PC-9 (cell line): ENCODE results near the gene PLA2G4D. TPM values are rescaled to one million over a fixed set of nuclear protein-coding genes. Genes with fewer than 3 reads are reported as not detected.

Experiments
- BruUV-seq: library from RNA; stranded (reverse); fragments of 400-500 nt; replicated peaks from 2 replicates; lab custom pipeline; 2021; lab: Mats Ljungman, UMichigan
- CTCF ChIA-PET: fragments of 300-600 bp; sonication (Branson Sonifier 250); formaldehyde crosslinking; loops from one replicate; lab custom pipeline; 2022; ENCODE audit warnings: antibody characterized with exemption; lab: Charles Lee
- POLR2A ChIA-PET: fragments of 300-600 bp; sonication (Branson Sonifier 250); formaldehyde crosslinking; loops from one replicate; lab custom pipeline; 2022; ENCODE audit warnings: antibody characterized with exemption; ENCODE audit not compliant: unreplicated experiment; lab: Charles Lee
- DNase-seq, 2 experiments: peaks; one replicate each; pipeline versions ENCODE4 v3.0.0 to v3.0.0-alpha.2; 2015 to 2022; ENCODE audit warnings: mixed read lengths in 1 of 2
- H2AFZ ChIP-seq: fragments of 200-600 bp; sonication (generic); 2 replicates; pipeline ENCODE4 v1.8.1; 2017; ENCODE audit warnings: antibody characterized with exemption
- H3F3A ChIP-seq: fragments of 200-600 bp; sonication (generic); 2 replicates; pipeline ENCODE4 v1.8.1; 2017; ENCODE audit warnings: antibody characterized with exemption, mild to moderate bottlenecking, low read depth; ENCODE audit not compliant: insufficient read depth
- H3K27ac ChIP-seq: fragments of 200-600 bp; sonication (generic); 2 replicates; pipeline ENCODE4 v1.6.1; 2016; ENCODE audit warnings: mixed run types
- H3K27me3 ChIP-seq: fragments of 200-600 bp; sonication (generic); 2 replicates; pipeline ENCODE4 v1.6.1; 2016; ENCODE audit warnings: low read depth, mixed run types; ENCODE audit not compliant: insufficient read depth
- H3K36me3 ChIP-seq: fragments of 200-600 bp; sonication (generic); 2 replicates; pipeline ENCODE4 v1.6.1; 2016; ENCODE audit warnings: low read depth, mixed run types
- H3K4me1 ChIP-seq: fragments of 200-600 bp; sonication (generic); replicated peaks from 2 replicates; pipeline ENCODE4 v1.6.1; 2016; ENCODE audit warnings: mixed run types; ENCODE audit not compliant: insufficient read depth
- H3K4me2 ChIP-seq: fragments of 200-600 bp; sonication (generic); 2 replicates; pipeline ENCODE4 v1.6.1; 2017; ENCODE audit warnings: mixed run types
- H3K4me3 ChIP-seq: fragments of 200-600 bp; sonication (generic); 2 replicates; pipeline ENCODE4 v1.6.1; 2016; ENCODE audit warnings: mixed run types
- H3K79me2 ChIP-seq: fragments of 200-600 bp; sonication (generic); 2 replicates; pipeline ENCODE4 v1.6.1; 2017; ENCODE audit warnings: low read depth, mixed run types
- H3K9me2 ChIP-seq: fragments of 200-600 bp; sonication (generic); 2 replicates; pipeline ENCODE4 v1.8.1; 2017; ENCODE audit warnings: mild to moderate bottlenecking; ENCODE audit not compliant: insufficient read depth
- H3K9me3 ChIP-seq: fragments of 200-600 bp; sonication (generic); 2 replicates; pipeline ENCODE4 v1.8.1; 2016; ENCODE audit warnings: low read depth; ENCODE audit not compliant: insufficient read depth
- H4K20me1 ChIP-seq: fragments of 200-600 bp; sonication (generic); 2 replicates; pipeline ENCODE4 v1.8.1; 2017; ENCODE audit not compliant: insufficient read depth
- CTCF ChIP-seq: fragments of 200-600 bp; sonication (generic); conservative IDR thresholded peaks from 2 replicates; pipeline ENCODE4 v1.6.1; 2017; ENCODE audit warnings: mixed run types, antibody characterized with exemption, mild to moderate bottlenecking, moderate library complexity
- EZH2 ChIP-seq: fragments of 200-600 bp; sonication (generic); IDR thresholded peaks from 2 replicates; pipeline ENCODE4 v1.8.0; 2017; ENCODE audit warnings: antibody characterized with exemption, low read depth
- intact Hi-C: fragments of 100-400 bp; cut with micrococcal nuclease; formaldehyde crosslinking; loops from one replicate; pipeline ENCODE4 v1.10.0; 2022; ENCODE audit not compliant: unreplicated experiment
- total RNA-seq: library from RNA; stranded (reverse); gene quantifications from 2 replicates; pipeline ENCODE4 v1.2.3, GENCODE V29; 2021

Gene PLA2G4D
- total RNA-seq, 1 experiment from 2014 or later: 0.90 TPM

GRCh38 chr15:42060477-42060763 lies 33.9 kb downstream of the PLA2G4D start:
- H3K4me2 ChIP-seq: no peak overlapping the region
- no peak overlapping the region for H2AFZ ChIP-seq
- BruUV-seq: no TSS peak
- H3K79me2 ChIP-seq: no peaks in the 10 kb centered on the region
- H3F3A ChIP-seq: peaks cover 13% of the 10 kb centered on the region; the same call in 1 of the 2 replicates
- TF ChIP-seq EZH2: no peak
- no peak for TF ChIP-seq CTCF
- no peak overlapping the region for H3K27ac ChIP-seq
- H3K36me3 ChIP-seq: no peaks in the 10 kb centered on the region
- H3K27me3 ChIP-seq: no peaks in the 10 kb centered on the region
- no peaks in the 10 kb centered on the region for H3K9me2 ChIP-seq
- ChIA-PET CTCF (no interaction called here), POLR2A (no interaction called here)
- intact Hi-C loops: no loop called here
- no peak overlapping the region for H3K4me3 ChIP-seq
- peaks cover 13% of the 10 kb centered on the region for H3K4me1 ChIP-seq
- H3K9me3 ChIP-seq: no peaks in the 10 kb centered on the region
- no peak for DNase-seq
- no peaks in the 10 kb centered on the region for H4K20me1 ChIP-seq

- no peaks in the 10 kb centered on the region for H4K20me1 ChIP-seq
- CTCF ChIA-PET: no interaction called here
- H3K79me2 ChIP-seq: no peaks in the 10 kb centered on the region
- H3K36me3 ChIP-seq: no peaks in the 10 kb centered on the region
- no peak overlapping the region for H3K4me2 ChIP-seq
- H3K9me2 ChIP-seq: no peaks in the 10 kb centered on the region
- TF ChIP-seq EZH2: no peak
- peak; percentile 92 for TF ChIP-seq CTCF
- no peak overlapping the region for H3K27ac ChIP-seq
- DNase-seq: peak in 1 of 2 experiments; percentile 49
- intact Hi-C loops: loop anchor here (2.0 to 10.0 kb wide), 2 partner anchors 145 to 285 kb away; partner anchors contain the start of gene MAPKBP1
- no peaks in the 10 kb centered on the region for H3K9me3 ChIP-seq
- peaks cover 13% of the 10 kb centered on the region; the same call in 1 of the 2 replicates for H3F3A ChIP-seq
- H3K27me3 ChIP-seq: no peaks in the 10 kb centered on the region
- peaks cover 13% of the 10 kb centered on the region for H3K4me1 ChIP-seq
- no TSS peak for BruUV-seq
- H3K4me3 ChIP-seq: no peak overlapping the region
- POLR2A ChIA-PET: no interaction called here
- H2AFZ ChIP-seq: no peak overlapping the region
These were observed 34.5 kb downstream of the PLA2G4D start for GRCh38 chr15:42059661-42060476.

- CTCF ChIA-PET: no interaction called here
- H3K27me3 ChIP-seq: no peaks in the 10 kb centered on the region
- intact Hi-C loops: loop anchor here (2.0 to 10.0 kb wide), 2 partner anchors 144 to 284 kb away; partner anchors contain the start of gene MAPKBP1
- peaks cover 13% of the 10 kb centered on the region for H3K4me1 ChIP-seq
- H3K9me3 ChIP-seq: no peaks in the 10 kb centered on the region
- POLR2A ChIA-PET: no interaction called here
- H3K36me3 ChIP-seq: no peaks in the 10 kb centered on the region
- no peaks in the 10 kb centered on the region for H3K9me2 ChIP-seq
- H3F3A ChIP-seq: peaks cover 13% of the 10 kb centered on the region; the same call in 1 of the 2 replicates
- H4K20me1 ChIP-seq: no peaks in the 10 kb centered on the region
- no peak overlapping the region for H3K27ac ChIP-seq
- TF ChIP-seq CTCF (no peak), EZH2 (no peak)
- H3K4me3 ChIP-seq: no peak overlapping the region
- no peaks in the 10 kb centered on the region for H3K79me2 ChIP-seq
- DNase-seq: no peak
- no peak overlapping the region for H2AFZ ChIP-seq
- no peak overlapping the region for H3K4me2 ChIP-seq
- no TSS peak for BruUV-seq
These were observed 35.6 kb downstream of the PLA2G4D start for GRCh38 chr15:42058791-42059190.
